Choroid plexus epithelial cell (primary cell): ENCODE measurements around the gene PTPRG.
A peak's percentile ranks its signal among the peaks of the same experiment; 100 is the strongest.

Experiments
- DNase-seq: peaks from one replicate; pipeline ENCODE4 v3.0.0-alpha.2; 2010; ENCODE audit warnings: low read depth
- H3K4me3 ChIP-seq: 2 replicates; pipeline ENCODE4 v1.5.1; 2011; ENCODE audit warnings: low read depth, mild to moderate bottlenecking, control low read depth, low read length, moderate library complexity
- CTCF ChIP-seq: conservative IDR thresholded peaks from 2 replicates; pipeline ENCODE4 v1.5.1; 2011; ENCODE audit warnings: low read depth, mild to moderate bottlenecking, control low read depth, inconsistent platforms, low read length, moderate library complexity

PTPRG gene

GRCh38 chr3:62098646-62099365 is 537.4 kb downstream of the PTPRG start:
- no peak overlapping the region for H3K4me3 ChIP-seq
- peak; percentile 13 for DNase-seq
- TF ChIP-seq CTCF, result no peak

- H3K4me3 ChIP-seq, result no peak overlapping the region
- peak; percentile 26 for DNase-seq
- TF ChIP-seq CTCF, result no peak
These were observed 539.1 kb downstream of the PTPRG start for GRCh38 chr3:62100282-62100989.

DNA sequence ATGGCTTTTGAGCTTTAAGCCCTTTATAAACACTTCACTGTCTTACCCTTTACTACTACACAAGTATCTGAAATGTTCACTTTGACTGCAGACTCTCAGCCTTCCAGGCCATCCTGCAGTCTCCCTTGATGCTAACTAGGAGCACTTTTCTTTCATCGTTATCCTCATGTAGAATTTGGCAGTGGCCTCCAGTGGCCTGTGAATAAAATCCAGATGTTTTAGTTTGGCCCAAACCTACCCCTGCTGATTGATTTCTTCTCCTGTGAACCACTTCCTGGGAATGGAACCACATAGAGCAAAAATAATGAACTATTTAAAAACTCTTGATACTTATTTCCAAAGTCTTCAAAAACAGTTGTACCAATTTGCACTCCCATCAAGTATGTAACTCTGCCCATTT is 540.1 kb downstream of the PTPRG start:
- DNase-seq, result no peak
- no peak overlapping the region for H3K4me3 ChIP-seq
- no peak for TF ChIP-seq CTCF

DNA sequence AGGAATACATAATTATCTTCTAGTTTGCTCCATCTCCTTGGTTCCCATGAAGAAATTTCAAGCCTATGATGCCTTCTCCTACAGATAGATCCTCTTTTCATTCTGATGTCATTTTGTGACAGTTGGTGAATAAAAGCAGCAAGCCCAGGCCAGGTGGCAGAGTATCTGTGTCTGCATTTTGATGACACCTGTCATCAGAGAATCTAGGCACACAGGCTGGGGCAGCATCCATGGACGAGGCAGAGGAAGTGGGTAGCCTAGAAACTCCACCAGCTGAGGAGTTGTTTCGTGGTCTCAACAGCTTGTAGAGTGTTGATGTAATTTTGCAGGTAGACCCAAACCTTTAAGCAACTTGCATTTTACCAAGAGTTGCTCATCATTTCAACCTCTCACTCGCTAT is 542.2 kb downstream of the PTPRG start:
- no peak overlapping the region for H3K4me3 ChIP-seq
- DNase-seq, result no peak
- TF ChIP-seq CTCF, result no peak

- TF ChIP-seq CTCF, result peak; percentile 58
- DNase-seq, result peak; percentile 99
- no peak overlapping the region for H3K4me3 ChIP-seq
These were observed 548.2 kb downstream of the PTPRG start for GRCh38 chr3:62109534-62109933.

DNA sequence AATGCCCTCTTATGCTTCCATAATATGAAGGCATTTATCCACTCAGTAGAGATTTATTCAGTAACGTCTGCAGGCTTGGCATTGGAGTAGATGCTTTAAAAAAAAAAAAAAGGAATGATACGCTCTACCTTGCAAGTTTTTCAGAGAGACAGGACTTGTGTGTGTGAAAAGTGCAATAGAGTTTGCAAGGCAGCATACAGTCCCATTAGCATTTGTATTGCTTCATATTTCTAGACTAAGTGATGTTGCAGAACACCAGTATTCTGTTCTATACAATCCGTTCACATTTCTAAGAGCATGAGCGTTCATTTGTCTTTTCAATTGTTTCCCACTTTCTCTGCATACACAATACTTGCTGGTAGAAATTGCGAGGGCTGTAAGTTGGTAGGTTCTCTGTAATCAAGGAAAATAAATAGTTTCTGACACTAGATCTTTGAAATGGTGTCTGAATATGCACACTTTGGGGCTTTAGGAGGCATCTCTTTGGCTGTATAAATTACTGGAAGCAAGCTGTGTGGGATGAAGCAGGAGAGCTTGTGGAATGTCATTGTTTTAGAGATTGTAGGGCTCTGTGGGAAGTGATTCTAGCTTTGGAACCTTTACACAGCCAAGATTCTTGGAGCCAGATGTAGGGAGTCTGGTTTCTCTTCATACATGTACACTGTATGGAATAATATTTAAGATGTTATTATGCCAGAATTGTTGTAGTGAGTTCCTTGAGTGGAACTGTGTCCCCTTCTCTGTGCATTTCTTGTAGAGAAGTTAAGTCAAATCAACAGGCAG is 549.3 kb downstream of the PTPRG start:
- DNase-seq, result no peak
- no peak for TF ChIP-seq CTCF

More for the DNA sequence above, 549.3 kb downstream of the PTPRG start:
- no peak overlapping the region for H3K4me3 ChIP-seq
